ENCODE measurements around the gene MYBPC3. TPM values are rescaled to one million over a fixed set of nuclear protein-coding genes. Genes with fewer than 3 reads are reported as not detected.

Gene MYBPC3
- total RNA-seq, 1 donor from 2014 or later, result 0.06 TPM

GRCh38 chr11:47372422-47372821, 19.9 kb upstream of the MYBPC3 start:
- Histone ChIP-seq H3F3A (ENCODE audit: low read depth) (no peaks in the 10 kb centered on the region), H3K27me3 (no peaks in the 10 kb centered on the region), H3K9me3 (ENCODE audit: low read depth) (no peaks in the 10 kb centered on the region), H3K79me2 (ENCODE audit: low read depth) (no peaks in the 10 kb centered on the region), H3K4me1 (no peaks in the 10 kb centered on the region), H3K4me3 (no peak overlapping the region), H3K4me2 (no peak overlapping the region), H3K36me3 (no peaks in the 10 kb centered on the region), H3K27ac (no peak overlapping the region), H2AFZ (replicated peaks) (no peak overlapping the region), H4K20me1 (ENCODE audit: low read depth) (no peaks in the 10 kb centered on the region), H3K9ac (no peak overlapping the region)
- TF ChIP-seq EZH2 (IDR thresholded peaks at IDR 0.05) (no peak), EZH2phosphoT487 (IDR thresholded peaks at IDR 0.05) (no peak)
- peaks cover 7% of the 10 kb centered on the region for H3K4me1 Mint-ChIP-seq
- no peak overlapping the region for H3K4me3 Mint-ChIP-seq
- H3K27ac Mint-ChIP-seq, result no peak overlapping the region
- peaks cover 2% of the 10 kb centered on the region for H3K27me3 Mint-ChIP-seq (ENCODE audit: insufficient read depth, low read depth)
- no peaks in the 10 kb centered on the region for H3K36me3 Mint-ChIP-seq
- no peak for DNase-seq (ENCODE audit: low spot score)
- H3K9me3 Mint-ChIP-seq, result no peaks in the 10 kb centered on the region

GRCh38 chr11:47369676-47370075, 17.2 kb upstream of the MYBPC3 start:
- no peak overlapping the region for H2AFZ ChIP-seq (replicated peaks)
- Mint-ChIP-seq H3K4me1 (peaks cover 3% of the 10 kb centered on the region), H3K27me3 (ENCODE audit: insufficient read depth, low read depth) (peaks cover 10% of the 10 kb centered on the region), H3K36me3 (no peaks in the 10 kb centered on the region), H3K27ac (no peak overlapping the region), H3K4me3 (no peak overlapping the region), H3K9me3 (no peaks in the 10 kb centered on the region)
- H3F3A ChIP-seq (ENCODE audit: low read depth), result no peaks in the 10 kb centered on the region
- H3K9ac ChIP-seq, result no peak overlapping the region
- H3K27me3 ChIP-seq, result no peaks in the 10 kb centered on the region
- H3K79me2 ChIP-seq (ENCODE audit: low read depth), result no peaks in the 10 kb centered on the region
- no peaks in the 10 kb centered on the region for H4K20me1 ChIP-seq (ENCODE audit: low read depth)
- no peak overlapping the region for H3K27ac ChIP-seq
- DNase-seq (ENCODE audit: low spot score), result no peak
- H3K4me1 ChIP-seq, result no peaks in the 10 kb centered on the region
- no peaks in the 10 kb centered on the region for H3K9me3 ChIP-seq (ENCODE audit: low read depth)
- no peak overlapping the region for H3K4me3 ChIP-seq
- no peaks in the 10 kb centered on the region for H3K36me3 ChIP-seq
- no peak overlapping the region for H3K4me2 ChIP-seq
- TF ChIP-seq EZH2 (IDR thresholded peaks at IDR 0.05) (no peak), EZH2phosphoT487 (IDR thresholded peaks at IDR 0.05) (no peak), CTCF (IDR thresholded peaks at IDR 0.05) (no peak)

- no peak overlapping the region for H3K27ac Mint-ChIP-seq
- Histone ChIP-seq H3K9ac (no peak overlapping the region), H3K27ac (no peak overlapping the region), H2AFZ (replicated peaks) (no peak overlapping the region), H3F3A (ENCODE audit: low read depth) (no peaks in the 10 kb centered on the region), H3K27me3 (no peaks in the 10 kb centered on the region), H3K4me3 (no peak overlapping the region), H3K9me3 (ENCODE audit: low read depth) (no peaks in the 10 kb centered on the region), H3K4me2 (no peak overlapping the region), H3K36me3 (no peaks in the 10 kb centered on the region), H3K79me2 (ENCODE audit: low read depth) (no peaks in the 10 kb centered on the region), H4K20me1 (ENCODE audit: low read depth) (no peaks in the 10 kb centered on the region), H3K4me1 (no peaks in the 10 kb centered on the region)
- no peaks in the 10 kb centered on the region for H3K9me3 Mint-ChIP-seq
- H3K36me3 Mint-ChIP-seq, result no peaks in the 10 kb centered on the region
- DNase-seq (ENCODE audit: low spot score), result no peak
- H3K27me3 Mint-ChIP-seq (ENCODE audit: insufficient read depth, low read depth), result peaks cover 7% of the 10 kb centered on the region
- no peak for TF ChIP-seq CTCF (IDR thresholded peaks at IDR 0.05)
- no peak for TF ChIP-seq EZH2phosphoT487 (IDR thresholded peaks at IDR 0.05)
- no peak for TF ChIP-seq EZH2 (IDR thresholded peaks at IDR 0.05)
- H3K4me3 Mint-ChIP-seq, result no peak overlapping the region
- peaks cover 2% of the 10 kb centered on the region for H3K4me1 Mint-ChIP-seq
These were observed 13.6 kb upstream of the MYBPC3 start for GRCh38 chr11:47366020-47366490.

- H3K79me2 ChIP-seq (ENCODE audit: low read depth), result no peaks in the 10 kb centered on the region
- no peaks in the 10 kb centered on the region for H3K27me3 ChIP-seq
- no peaks in the 10 kb centered on the region for H4K20me1 ChIP-seq (ENCODE audit: low read depth)
- DNase-seq (ENCODE audit: low spot score), result no peak
- no peak overlapping the region for H3K4me3 ChIP-seq
- TF ChIP-seq EZH2 (IDR thresholded peaks at IDR 0.05) (no peak), CTCF (IDR thresholded peaks at IDR 0.05) (no peak), EZH2phosphoT487 (IDR thresholded peaks at IDR 0.05) (no peak)
- Mint-ChIP-seq H3K9me3 (no peaks in the 10 kb centered on the region), H3K27ac (no peak overlapping the region), H3K4me3 (no peak overlapping the region), H3K27me3 (ENCODE audit: insufficient read depth, low read depth) (peaks cover 7% of the 10 kb centered on the region), H3K36me3 (no peaks in the 10 kb centered on the region), H3K4me1 (peaks cover 2% of the 10 kb centered on the region)
- peaks cover 13% of the 10 kb centered on the region for H3F3A ChIP-seq (ENCODE audit: low read depth)
- no peaks in the 10 kb centered on the region for H3K36me3 ChIP-seq
- H3K4me1 ChIP-seq, result no peaks in the 10 kb centered on the region
- H3K27ac ChIP-seq, result no peak overlapping the region
- H2AFZ ChIP-seq (replicated peaks), result no peak overlapping the region
- H3K9me3 ChIP-seq (ENCODE audit: low read depth), result no peaks in the 10 kb centered on the region
- H3K4me2 ChIP-seq, result no peak overlapping the region
- H3K9ac ChIP-seq, result no peak overlapping the region
These were observed 8.9 kb upstream of the MYBPC3 start for GRCh38 chr11:47361419-47361818.
